ENCODE results near the gene DGCR8.

GRCh38 chr22:20125201-20126174 lies 45.4 kb downstream of the DGCR8 start:
- TF ChIP-seq ZFP3 (CRISPR knock-in tag; IDR thresholded peaks at IDR 0.05) (no peak), ARNTL (CRISPR knock-in tag; IDR thresholded peaks at IDR 0.05; ENCODE audit: borderline replicate concordance, low read depth) (no peak), TSHZ2 (CRISPR knock-in tag; IDR thresholded peaks at IDR 0.05) (no peak), PPARA (CRISPR knock-in tag; IDR thresholded peaks at IDR 0.05; ENCODE audit: borderline replicate concordance) (no peak), TOX (CRISPR knock-in tag; IDR thresholded peaks at IDR 0.05; ENCODE audit: borderline replicate concordance) (no peak), BACH2 (CRISPR knock-in tag; IDR thresholded peaks at IDR 0.05; ENCODE audit: borderline replicate concordance) (no peak), ZFP30 (CRISPR knock-in tag; IDR thresholded peaks at IDR 0.05) (no peak), CSDC2 (CRISPR knock-in tag; IDR thresholded peaks at IDR 0.05) (no peak), PATZ1 (CRISPR knock-in tag; IDR thresholded peaks at IDR 0.05; ENCODE audit: borderline replicate concordance) (no peak), RARB (CRISPR knock-in tag; IDR thresholded peaks at IDR 0.05) (no peak), CREB5 (CRISPR knock-in tag; IDR thresholded peaks at IDR 0.05; ENCODE audit: low read depth) (no peak), CSRNP3 (CRISPR knock-in tag; IDR thresholded peaks at IDR 0.05) (no peak), ZNF565 (CRISPR knock-in tag; conservative IDR thresholded peaks at IDR 0.05; ENCODE audit: low read depth) (no peak), SNAI2 (CRISPR knock-in tag; IDR thresholded peaks at IDR 0.05) (no peak)

Data from SK-N-SH treated with all-trans-retinoic acid at 6 μM for 48 hours (cell line).